ENCODE results near the gene TNNI3K. TPM values are rescaled to one million over a fixed set of nuclear protein-coding genes. Genes with fewer than 3 reads are reported as not detected.

The TNNI3K gene
- total RNA-seq, 2 donors from 2014 or later: 0.50 TPM; not detected in 1

- no peak overlapping the region for H3K4me3 Mint-ChIP-seq
- DNase-seq (no peak), ATAC-seq (no peak)
- H3K27me3 Mint-ChIP-seq: peaks cover 9% of the 10 kb centered on the region
- no peaks in the 10 kb centered on the region for H3K9me3 ChIP-seq (ENCODE audit: control insufficient read depth, low read length, poor library complexity, severe bottlenecking)
- no peaks in the 10 kb centered on the region for H3K36me3 Mint-ChIP-seq (ENCODE audit: low read depth)
- H3K4me1 Mint-ChIP-seq: no peaks in the 10 kb centered on the region
- no peak overlapping the region for H3K27ac Mint-ChIP-seq
Observed at GRCh38 chr1:74474585-74474984, 239.4 kb downstream of the TNNI3K start.

DNA sequence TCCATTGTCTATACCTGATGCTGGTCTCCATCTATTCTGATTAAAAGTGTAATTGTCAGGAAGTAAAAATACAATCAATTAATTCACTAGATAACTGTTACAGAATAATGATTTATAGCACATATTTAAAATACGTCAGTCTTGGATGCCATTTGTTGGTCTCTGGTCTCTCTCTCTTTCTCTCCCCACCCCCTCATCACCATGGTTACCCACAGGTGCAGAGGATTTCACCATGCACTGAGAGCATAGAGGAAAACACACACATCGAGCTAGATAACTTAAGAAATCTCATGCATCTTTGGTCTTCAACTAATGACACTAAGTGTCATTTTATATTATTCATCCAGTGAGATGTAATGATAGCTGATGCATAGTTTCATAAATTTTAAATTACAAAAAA lies 243.8 kb downstream of the TNNI3K start:
- ATAC-seq (no peak), DNase-seq (no peak)
- no peaks in the 10 kb centered on the region for H3K4me1 Mint-ChIP-seq
- H3K27me3 Mint-ChIP-seq: peaks cover 18% of the 10 kb centered on the region
- H3K36me3 Mint-ChIP-seq (ENCODE audit: low read depth): no peaks in the 10 kb centered on the region
- H3K27ac Mint-ChIP-seq: no peak overlapping the region
- H3K4me3 Mint-ChIP-seq: no peak overlapping the region
- no peaks in the 10 kb centered on the region for H3K9me3 ChIP-seq (ENCODE audit: control insufficient read depth, low read length, poor library complexity, severe bottlenecking)

DNA sequence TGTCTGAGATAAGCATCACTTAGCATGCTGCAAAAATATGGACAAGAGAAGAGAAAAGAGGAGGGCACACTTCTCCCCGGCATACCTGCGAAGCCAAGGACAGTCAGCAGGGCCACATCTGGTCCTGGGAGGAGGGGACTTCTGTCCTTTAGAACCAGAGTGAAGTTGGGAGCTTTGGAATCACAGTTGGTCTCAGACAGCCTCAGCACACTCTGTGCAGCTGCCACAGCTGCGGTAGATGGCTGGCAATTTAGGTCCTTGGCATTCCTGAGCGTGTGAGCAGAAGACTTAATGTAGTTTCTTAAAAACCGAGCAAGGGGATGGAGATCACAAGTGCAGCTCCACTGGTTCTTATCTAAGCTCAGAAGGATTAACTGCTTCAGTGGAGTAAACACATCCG lies 244.9 kb downstream of the TNNI3K start:
- Mint-ChIP-seq H3K4me1 (no peaks in the 10 kb centered on the region), H3K27me3 (peaks cover 18% of the 10 kb centered on the region), H3K36me3 (ENCODE audit: low read depth) (no peaks in the 10 kb centered on the region), H3K4me3 (no peak overlapping the region), H3K27ac (no peak overlapping the region)
- ATAC-seq (no peak), DNase-seq (no peak)
- H3K9me3 ChIP-seq (ENCODE audit: control insufficient read depth, low read length, poor library complexity, severe bottlenecking): no peaks in the 10 kb centered on the region

- no peak for DNase-seq
- Mint-ChIP-seq H3K36me3 (ENCODE audit: low read depth) (no peaks in the 10 kb centered on the region), H3K27me3 (peaks cover 18% of the 10 kb centered on the region), H3K4me1 (no peaks in the 10 kb centered on the region), H3K4me3 (no peak overlapping the region), H3K27ac (no peak overlapping the region)
- H3K9me3 ChIP-seq (ENCODE audit: control insufficient read depth, low read length, poor library complexity, severe bottlenecking): no peaks in the 10 kb centered on the region
- ATAC-seq: no peak
Observed at GRCh38 chr1:74481607-74482006, 246.4 kb downstream of the TNNI3K start.

DNA sequence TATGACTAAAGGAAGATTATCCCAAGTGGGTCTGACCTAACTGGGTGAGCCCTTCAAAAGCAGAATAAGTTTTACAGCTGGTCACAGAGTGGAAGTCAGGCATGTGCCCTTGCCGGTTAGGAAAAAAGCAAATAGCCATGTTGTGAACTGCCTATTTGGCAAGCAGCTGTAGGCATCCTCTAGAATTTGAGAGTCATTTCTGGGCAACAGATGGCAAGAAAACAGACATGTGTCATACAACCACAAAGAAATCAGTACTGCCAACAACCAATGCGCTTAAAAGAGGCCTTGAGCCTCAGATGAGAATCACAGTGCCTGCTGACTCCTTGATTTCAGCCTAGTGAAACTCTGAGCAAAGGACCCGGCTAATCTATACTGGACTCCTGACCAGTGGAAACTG lies 250.4 kb downstream of the TNNI3K start:
- DNase-seq: no peak
- H3K36me3 Mint-ChIP-seq (ENCODE audit: low read depth): no peaks in the 10 kb centered on the region
- peaks cover 9% of the 10 kb centered on the region for H3K27me3 Mint-ChIP-seq
- H3K27ac Mint-ChIP-seq: no peak overlapping the region
- ATAC-seq: no peak
- no peaks in the 10 kb centered on the region for H3K9me3 ChIP-seq (ENCODE audit: control insufficient read depth, low read length, poor library complexity, severe bottlenecking)
- H3K4me1 Mint-ChIP-seq: no peaks in the 10 kb centered on the region
- H3K4me3 Mint-ChIP-seq: no peak overlapping the region

DNA sequence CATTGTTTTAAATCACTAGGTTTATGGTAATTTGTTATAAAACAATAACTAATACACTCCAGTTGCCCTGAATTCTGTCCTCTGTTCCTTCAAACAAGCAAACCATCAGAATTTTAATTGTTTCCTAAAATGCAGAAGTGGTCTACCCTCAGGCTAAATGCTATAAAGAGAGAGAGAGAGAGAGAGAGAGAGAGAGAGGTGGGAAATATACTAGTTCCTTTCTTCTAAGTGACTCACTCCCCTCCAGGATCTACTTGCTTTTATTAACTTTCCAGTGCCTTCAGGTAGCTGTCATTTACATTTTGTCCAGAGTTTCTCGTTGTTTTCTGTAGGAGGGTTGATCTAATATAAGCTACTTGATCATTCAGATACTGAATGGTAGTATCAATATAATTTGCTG lies 250.8 kb downstream of the TNNI3K start:
- Mint-ChIP-seq H3K27me3 (peaks cover 5% of the 10 kb centered on the region), H3K4me1 (no peaks in the 10 kb centered on the region), H3K36me3 (ENCODE audit: low read depth) (no peaks in the 10 kb centered on the region), H3K4me3 (no peak overlapping the region), H3K27ac (no peak overlapping the region)
- DNase-seq: no peak
- no peaks in the 10 kb centered on the region for H3K9me3 ChIP-seq (ENCODE audit: control insufficient read depth, low read length, poor library complexity, severe bottlenecking)
- no peak for ATAC-seq

DNA sequence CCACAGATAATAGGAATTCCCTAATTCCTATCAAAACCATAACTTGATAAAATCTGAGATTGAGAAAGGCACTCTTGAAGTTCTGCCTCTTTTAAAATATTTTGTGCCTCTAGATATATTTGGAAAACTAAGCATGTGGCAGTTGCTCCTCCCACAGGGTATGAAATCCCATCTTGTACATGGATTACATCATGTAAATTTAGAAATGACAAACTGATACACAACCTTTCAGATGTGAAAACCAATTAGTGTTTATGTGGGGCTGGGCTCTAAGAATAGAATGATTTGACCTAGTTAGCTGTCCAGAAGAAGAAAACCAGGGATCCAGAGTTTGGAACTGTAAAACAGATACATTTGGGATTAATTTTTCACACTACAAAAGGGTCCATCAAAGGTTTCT lies 261.5 kb downstream of the TNNI3K start:
- DNase-seq (no peak), ATAC-seq (no peak)
- H3K36me3 Mint-ChIP-seq (ENCODE audit: low read depth): no peaks in the 10 kb centered on the region
- H3K4me3 Mint-ChIP-seq: no peak overlapping the region
- H3K27ac Mint-ChIP-seq: no peak overlapping the region
- H3K27me3 Mint-ChIP-seq: no peaks in the 10 kb centered on the region
- H3K4me1 Mint-ChIP-seq: no peaks in the 10 kb centered on the region
- no peaks in the 10 kb centered on the region for H3K9me3 ChIP-seq (ENCODE audit: control insufficient read depth, low read length, poor library complexity, severe bottlenecking)

DNA sequence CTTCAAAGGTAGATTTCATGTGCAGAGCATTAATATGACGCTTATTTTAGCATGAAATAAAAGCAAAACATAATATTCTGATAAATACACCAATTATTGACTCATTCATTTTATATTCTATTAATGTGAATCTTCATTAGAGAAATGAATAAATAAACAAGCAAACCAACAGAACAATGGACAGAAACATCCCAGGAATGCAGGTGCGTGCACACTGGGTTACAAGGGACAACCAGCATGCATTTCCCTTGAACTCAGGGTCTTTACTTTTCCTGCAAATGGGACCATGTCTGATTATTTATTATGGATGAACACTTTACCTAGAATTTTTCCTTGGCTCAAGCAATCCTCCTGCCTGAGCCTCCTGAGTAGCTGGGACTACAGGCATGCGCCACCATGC lies 263.7 kb downstream of the TNNI3K start:
- H3K27ac Mint-ChIP-seq: no peak overlapping the region
- ATAC-seq (no peak), DNase-seq (no peak)
- no peaks in the 10 kb centered on the region for H3K9me3 ChIP-seq (ENCODE audit: control insufficient read depth, low read length, poor library complexity, severe bottlenecking)
- H3K4me3 Mint-ChIP-seq: no peak overlapping the region
- H3K36me3 Mint-ChIP-seq (ENCODE audit: low read depth): no peaks in the 10 kb centered on the region
- H3K4me1 Mint-ChIP-seq: no peaks in the 10 kb centered on the region
- H3K27me3 Mint-ChIP-seq: no peaks in the 10 kb centered on the region

- Mint-ChIP-seq H3K27ac (no peak overlapping the region), H3K36me3 (ENCODE audit: low read depth) (no peaks in the 10 kb centered on the region), H3K4me3 (no peak overlapping the region), H3K4me1 (peaks cover 3% of the 10 kb centered on the region), H3K27me3 (peaks cover 10% of the 10 kb centered on the region)
- DNase-seq: no peak
- no peak for ATAC-seq
- no peaks in the 10 kb centered on the region for H3K9me3 ChIP-seq (ENCODE audit: control insufficient read depth, low read length, poor library complexity, severe bottlenecking)
Observed at GRCh38 chr1:74502432-74502831, 267.2 kb downstream of the TNNI3K start.

- no peak overlapping the region for H3K4me3 Mint-ChIP-seq
- no peaks in the 10 kb centered on the region for H3K36me3 Mint-ChIP-seq (ENCODE audit: low read depth)
- peaks cover 10% of the 10 kb centered on the region for H3K27me3 Mint-ChIP-seq
- DNase-seq (no peak), ATAC-seq (no peak)
- no peak overlapping the region for H3K27ac Mint-ChIP-seq
- no peaks in the 10 kb centered on the region for H3K9me3 ChIP-seq (ENCODE audit: control insufficient read depth, low read length, poor library complexity, severe bottlenecking)
- peaks cover 3% of the 10 kb centered on the region for H3K4me1 Mint-ChIP-seq
Observed at GRCh38 chr1:74502858-74503257, 267.7 kb downstream of the TNNI3K start.

- Mint-ChIP-seq H3K27ac (no peak overlapping the region), H3K36me3 (ENCODE audit: low read depth) (no peaks in the 10 kb centered on the region), H3K4me1 (peaks cover 3% of the 10 kb centered on the region), H3K27me3 (peaks cover 10% of the 10 kb centered on the region), H3K4me3 (no peak overlapping the region)
- no peak for DNase-seq
- peak; percentile 63 for ATAC-seq
- no peaks in the 10 kb centered on the region for H3K9me3 ChIP-seq (ENCODE audit: control insufficient read depth, low read length, poor library complexity, severe bottlenecking)
Observed at GRCh38 chr1:74504125-74504932, 269.1 kb downstream of the TNNI3K start.

DNA sequence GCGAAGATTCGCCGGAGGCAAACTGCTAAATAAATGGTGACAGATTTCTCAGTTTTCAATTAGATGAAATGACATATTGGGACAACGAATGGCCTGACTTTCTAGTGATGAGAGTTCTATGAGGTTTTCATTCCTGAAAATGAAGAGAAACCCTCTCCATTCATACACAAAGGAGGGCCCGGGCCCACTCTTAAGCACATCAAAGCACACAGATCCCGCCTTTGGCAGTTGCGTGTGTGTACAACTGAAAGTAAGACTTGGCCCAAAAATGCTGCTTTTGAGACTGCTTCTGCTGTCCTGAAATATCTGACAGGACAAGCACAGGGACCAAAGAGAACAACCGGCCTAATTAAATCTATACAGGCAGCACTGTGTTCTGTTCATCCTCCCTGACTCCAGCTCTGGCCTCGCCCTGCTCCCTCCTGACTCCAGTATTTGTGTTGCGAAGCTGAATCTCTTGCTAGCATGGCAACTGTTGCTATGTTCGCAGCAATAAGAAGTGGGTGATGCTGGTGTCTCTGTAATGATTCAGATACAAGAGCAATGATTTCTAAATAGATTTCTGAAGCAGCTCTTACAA lies 269.8 kb downstream of the TNNI3K start:
- ATAC-seq (no peak), DNase-seq (no peak)
- H3K9me3 ChIP-seq (ENCODE audit: control insufficient read depth, low read length, poor library complexity, severe bottlenecking): no peaks in the 10 kb centered on the region
- Mint-ChIP-seq H3K4me3 (no peak overlapping the region), H3K36me3 (ENCODE audit: low read depth) (no peaks in the 10 kb centered on the region), H3K4me1 (peaks cover 3% of the 10 kb centered on the region), H3K27ac (no peak overlapping the region), H3K27me3 (peaks cover 10% of the 10 kb centered on the region)

DNA sequence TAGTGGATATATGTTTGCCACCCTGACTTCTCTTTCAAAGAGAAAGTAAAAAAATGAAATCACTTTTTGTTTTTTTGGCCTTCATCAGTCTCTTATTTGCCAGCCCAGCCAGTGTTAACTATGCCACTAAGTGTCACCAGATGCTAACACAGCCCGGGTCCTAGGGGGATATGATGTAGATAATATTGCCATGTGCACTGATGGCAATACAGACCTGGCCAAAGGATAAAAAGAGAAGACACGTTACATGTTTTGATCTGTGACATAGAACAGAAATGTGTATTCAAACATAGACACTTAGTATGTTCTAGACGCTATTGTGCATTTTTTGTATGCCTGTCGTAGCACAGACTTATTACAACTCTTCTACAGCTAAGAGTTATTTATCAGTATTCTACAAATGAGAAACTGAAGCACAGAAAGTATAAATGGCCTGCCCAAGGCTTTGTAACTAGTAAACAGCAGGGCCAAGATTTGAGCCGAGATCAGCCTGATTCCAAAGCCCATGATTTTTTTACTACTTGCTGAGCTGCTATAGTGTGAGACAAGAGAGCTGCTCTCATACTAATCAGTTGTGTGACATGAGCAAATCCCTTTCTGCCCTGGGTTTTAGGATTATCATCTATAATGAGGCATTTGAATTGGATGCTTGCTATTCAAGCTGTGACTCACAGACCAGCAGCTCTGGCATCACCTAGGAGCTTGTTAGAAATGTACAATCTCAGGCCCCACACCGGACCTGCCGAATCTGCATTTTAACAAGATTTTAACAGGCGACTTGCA lies 270.9 kb downstream of the TNNI3K start:
- Mint-ChIP-seq H3K4me1 (peaks cover 3% of the 10 kb centered on the region), H3K36me3 (ENCODE audit: low read depth) (no peaks in the 10 kb centered on the region), H3K27me3 (peaks cover 10% of the 10 kb centered on the region), H3K4me3 (no peak overlapping the region), H3K27ac (no peak overlapping the region)
- no peak for ATAC-seq
- no peak for DNase-seq
- no peaks in the 10 kb centered on the region for H3K9me3 ChIP-seq (ENCODE audit: control insufficient read depth, low read length, poor library complexity, severe bottlenecking)
